Kidney glomerular epithelial cell (primary cell): ENCODE measurements around the gene SUPT16H.
"Not testable (repeated sequence)": the region's sequence is repeated elsewhere in the genome, so short reads cannot be mapped to it uniquely, and the experiment has no call there.

Experiments used
- DNase-seq: peaks from one replicate; lab custom pipeline; 2025; lab: John Stamatoyannopoulos, UW

SUPT16H gene

DNA sequence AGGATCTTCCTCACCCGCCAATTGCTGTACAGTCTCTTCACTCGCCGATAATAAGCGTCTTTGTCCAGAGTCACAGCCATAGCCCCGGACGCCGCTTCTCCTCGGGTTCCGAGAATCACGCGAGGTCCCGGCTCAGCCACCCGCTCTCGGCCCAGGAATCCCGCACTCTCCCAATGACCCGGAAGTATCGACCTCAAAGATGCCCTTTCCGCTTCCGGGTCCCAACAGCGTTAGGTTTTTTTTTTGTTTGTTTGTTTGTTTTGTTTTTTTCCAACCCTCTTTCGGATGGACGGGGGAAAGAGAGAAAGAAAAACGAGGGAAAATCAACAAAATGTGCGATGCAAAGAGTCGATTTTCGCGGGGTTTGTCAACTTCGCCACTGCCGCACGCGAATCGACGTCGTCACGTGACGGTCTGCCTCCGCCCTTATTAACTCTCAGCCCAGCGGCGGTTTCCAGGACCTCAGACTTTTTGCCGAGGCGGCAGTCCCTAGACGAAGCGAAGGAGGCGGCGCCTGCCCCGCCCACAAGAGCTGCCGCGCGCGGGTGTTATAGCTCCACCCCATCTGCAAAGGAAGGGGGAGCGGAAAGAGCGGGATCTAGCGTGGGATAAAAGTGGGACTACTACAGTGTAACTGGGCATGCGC lies at the start of gene SUPT16H:
TSS of gene SUPT16H (minus strand) at position 172 of the 646 bp plus-strand sequence. CDS start at position 80, 92 bp downstream.
- DNase-seq = peak; percentile 92

DNA sequence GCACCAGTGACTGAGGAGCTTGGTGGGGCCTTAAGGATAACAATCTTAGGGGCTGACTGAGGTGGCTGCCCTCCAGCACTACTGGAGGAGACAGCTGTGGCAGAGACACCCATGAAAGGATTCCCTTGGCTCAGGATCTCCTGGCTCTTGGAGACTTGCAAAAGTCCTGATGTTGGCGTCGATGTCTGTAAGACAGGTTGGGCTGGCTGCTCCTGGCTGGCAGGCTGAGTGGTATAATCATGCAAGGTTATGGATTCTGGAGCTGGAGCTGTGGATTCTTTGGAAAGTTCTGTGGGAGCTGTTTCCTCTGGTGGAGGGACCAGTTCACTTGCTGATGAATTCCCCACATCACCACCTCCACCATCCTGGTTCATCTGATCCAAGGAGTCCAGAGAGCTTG lies 47.3 kb upstream of the SUPT16H start:
- no peak for DNase-seq

DNA sequence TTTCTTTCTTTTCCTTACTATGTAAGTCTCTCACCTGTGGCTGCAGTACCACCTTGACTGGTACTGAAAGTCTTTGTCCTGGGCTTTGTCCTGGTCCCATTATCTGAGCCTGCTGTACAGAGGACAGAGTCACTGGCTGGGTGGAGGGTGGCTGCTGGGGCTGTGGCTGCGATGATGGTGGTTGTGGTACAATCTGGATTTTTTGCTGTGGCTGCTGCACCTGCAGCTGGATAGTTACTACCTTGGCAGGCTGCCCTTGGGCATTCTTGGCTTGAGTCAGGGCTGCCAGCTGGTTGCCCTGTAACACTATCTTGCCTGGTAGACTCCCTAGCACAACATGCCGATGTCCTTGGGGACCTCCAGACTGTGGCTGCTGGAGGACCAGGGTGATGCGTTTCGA lies 45.1 kb upstream of the SUPT16H start:
- DNase-seq = no peak

DNA sequence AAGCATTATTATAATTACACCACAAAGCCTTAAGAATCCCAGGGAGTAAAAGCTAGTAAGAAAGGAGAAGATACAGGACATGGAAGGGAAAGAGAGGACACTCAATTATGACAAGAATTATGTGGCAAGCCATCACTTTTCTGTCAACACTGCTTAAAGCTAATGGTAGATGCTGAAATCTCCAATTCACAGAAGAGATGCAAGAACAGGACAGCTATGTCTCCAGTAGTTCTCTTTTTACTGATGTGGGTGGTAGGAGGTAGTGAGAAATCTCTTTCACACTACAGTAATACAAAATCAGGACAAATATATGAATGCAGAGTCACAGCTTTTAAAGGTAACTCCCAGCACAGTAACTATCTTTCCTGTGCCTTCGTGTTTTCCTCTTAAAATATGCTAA lies 42.9 kb upstream of the SUPT16H start:
- DNase-seq = no peak

DNA sequence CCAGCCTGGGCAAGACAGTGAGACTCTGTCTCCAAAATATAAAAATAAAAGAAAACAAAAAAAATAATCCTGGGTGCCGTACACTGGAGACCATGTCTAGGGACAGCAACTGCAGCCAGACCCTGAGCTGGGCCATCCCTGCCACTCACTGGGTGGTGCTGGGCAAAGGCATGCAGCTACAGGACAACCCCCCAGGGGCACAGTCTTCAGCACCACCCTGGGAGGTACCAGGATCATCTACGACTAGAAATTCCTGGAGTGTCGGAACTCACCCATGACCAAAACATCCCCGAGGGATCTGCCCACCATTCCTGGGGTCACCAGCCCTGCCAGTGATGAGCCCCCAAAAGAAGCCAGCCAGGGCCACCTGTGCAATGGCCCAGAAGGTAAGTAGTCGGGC lies 35.7 kb upstream of the SUPT16H start:
- no peak for DNase-seq

DNA sequence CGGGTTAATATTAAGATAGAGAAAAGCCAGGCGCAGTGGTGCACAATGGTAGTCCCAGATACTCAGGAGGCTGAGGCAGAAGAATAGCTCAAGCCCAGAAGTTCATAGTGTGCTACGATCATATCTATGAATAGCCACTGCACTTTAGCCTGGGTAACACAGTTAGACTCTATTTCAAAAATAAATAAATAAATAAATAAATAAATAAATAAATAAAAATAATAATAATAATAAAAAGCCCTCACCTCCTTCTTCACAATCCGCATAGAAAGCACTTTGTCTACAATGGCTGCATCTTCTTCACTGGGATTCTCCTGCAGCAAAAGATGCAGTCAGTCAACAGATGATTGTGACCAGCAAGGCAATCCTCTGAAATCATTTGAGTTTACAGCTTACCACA lies 31.5 kb upstream of the SUPT16H start:
- no peak for DNase-seq

DNA sequence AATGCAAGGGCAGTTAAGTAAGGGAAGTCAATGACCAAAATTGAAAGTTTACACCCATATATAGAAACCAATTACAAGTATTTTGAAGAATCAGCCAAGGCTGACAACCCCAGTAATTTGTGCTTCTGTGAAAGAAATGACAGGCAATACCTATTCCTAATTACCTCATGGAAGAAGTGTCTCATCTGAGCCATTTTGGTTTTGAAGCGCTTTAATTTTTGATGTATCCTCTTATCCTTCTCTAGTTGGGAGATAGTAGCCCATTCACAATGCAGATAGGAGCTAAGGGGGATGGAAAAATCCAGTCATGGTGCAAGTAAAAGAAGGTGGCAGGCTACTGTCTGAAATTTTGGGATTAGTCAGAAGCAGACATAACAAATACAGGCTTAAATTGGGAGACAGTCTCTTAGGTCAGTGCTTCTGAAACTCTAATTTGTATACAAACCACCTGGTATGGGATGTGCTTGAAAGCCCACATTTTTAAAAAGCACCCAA lies 30.4 kb upstream of the SUPT16H start:
- no peak for DNase-seq

DNA sequence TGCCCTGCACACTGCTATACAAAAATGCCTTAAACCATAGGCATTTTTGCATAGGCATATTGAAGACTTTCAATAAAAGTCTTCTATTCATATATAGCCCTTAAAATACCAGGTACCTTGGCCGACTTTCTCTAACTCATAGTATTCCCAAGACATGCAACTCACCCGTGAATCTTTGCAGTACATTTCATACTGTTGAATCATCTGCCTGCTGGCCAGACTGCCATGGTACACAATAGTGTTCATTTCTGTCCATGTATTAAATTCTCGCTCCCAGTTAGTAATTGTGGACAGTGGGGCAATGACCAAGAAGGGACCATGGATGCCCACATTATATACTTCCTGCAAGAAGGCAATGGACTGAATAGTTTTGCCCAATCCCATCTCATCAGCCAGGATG lies 24.3 kb upstream of the SUPT16H start:
- no peak for DNase-seq

DNA sequence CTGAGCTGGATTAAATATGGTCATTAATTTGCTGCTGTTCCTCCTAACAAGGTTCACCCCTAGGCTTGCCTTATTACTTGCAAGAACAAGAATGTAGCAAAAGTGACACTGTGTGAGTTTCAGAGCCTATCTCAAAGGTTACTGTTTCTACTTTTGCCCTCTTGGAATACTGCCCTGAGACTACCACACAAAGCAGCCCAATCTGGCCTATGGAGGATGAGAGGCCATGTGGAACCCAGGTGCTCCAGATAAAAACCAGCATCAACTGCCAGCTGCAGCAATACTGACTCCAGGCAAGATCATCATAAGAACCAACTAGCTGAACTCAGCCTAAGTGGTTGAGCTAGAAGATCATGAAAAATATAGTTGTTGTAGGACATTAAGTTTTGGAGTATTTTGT lies 22.4 kb upstream of the SUPT16H start:
- DNase-seq = no peak

DNA sequence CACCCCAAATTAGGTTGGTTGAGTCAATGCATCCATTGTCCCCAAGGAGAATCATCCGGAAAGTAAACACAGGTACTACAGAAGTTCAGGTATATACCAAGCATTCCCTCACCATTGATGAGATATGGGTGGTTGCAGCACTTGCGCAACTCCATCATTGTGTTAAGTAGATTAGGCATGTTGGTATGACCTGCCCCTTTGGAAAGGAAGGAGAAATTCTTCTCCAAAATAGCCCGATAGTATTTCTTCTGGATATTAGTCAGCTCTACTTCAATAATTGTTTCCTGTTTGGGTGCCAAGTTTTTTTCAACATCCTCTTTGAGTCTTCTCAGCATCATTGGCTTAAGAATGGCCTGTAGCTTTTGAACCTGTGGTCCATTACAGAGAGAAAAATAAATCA lies 21.3 kb upstream of the SUPT16H start:
- no peak for DNase-seq

DNA sequence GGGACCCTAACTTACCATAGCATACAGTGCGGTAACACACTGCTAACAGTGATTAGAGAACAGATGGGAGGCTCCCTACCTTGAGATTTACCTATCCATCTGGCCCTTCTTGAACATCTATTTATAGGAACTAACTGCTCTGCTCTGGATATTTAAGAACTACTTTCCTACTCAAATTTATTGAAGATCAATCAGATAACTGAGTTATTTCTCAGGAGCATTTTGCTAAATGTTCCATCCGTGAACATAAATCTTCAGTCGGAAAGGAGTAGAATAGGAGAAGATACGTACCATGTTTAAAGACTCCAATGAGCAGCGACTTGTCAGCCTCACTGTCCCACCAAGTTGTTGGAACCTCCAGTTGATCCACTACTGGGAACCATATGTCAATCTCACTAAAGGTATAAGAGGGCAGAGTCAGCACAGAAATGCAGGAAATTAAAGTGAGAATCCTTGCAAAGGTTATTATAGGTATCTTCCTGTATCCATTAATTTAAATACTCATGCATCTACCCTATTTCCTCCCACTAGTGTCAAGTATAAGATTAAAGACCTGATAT lies 15.6 kb upstream of the SUPT16H start:
- DNase-seq = no peak

DNA sequence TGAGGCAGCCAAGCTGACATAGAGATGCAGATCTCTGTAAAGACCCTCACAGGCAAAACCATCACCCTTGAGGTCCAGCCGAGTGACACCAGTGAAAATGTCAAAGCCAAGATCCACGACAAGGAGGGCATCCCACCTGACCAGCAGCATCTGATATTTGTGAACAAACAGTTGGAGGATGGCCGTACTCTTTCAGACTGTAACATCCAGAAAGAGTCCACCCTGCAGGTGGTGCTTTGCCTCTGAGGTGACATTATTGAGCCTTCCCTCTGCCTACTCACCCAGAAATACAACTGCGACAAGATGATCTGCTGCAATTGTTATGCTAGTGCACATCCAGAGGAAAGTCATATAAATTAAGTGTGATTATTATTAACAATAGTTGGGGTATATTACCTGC lies 15.1 kb upstream of the SUPT16H start:
- DNase-seq = no peak

DNA sequence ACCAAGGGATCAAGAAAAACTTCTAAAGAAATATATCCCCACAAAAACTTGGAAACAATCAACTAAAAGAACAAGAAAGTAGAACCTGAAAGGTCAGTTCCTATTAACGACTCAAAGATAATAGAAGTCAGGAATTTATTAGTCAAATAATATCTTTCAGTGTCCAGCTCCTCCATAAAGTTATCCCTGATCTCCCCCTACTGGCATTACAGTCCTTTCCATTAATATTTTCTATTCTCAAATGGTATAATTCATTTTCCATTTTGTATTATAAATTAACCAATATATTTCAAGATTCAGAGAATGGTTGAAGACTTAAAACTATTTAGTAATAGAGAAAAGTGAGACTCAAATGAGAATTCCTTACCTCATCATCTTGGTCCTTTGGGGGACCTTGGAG lies 11.6 kb upstream of the SUPT16H start:
- no peak for DNase-seq

DNA sequence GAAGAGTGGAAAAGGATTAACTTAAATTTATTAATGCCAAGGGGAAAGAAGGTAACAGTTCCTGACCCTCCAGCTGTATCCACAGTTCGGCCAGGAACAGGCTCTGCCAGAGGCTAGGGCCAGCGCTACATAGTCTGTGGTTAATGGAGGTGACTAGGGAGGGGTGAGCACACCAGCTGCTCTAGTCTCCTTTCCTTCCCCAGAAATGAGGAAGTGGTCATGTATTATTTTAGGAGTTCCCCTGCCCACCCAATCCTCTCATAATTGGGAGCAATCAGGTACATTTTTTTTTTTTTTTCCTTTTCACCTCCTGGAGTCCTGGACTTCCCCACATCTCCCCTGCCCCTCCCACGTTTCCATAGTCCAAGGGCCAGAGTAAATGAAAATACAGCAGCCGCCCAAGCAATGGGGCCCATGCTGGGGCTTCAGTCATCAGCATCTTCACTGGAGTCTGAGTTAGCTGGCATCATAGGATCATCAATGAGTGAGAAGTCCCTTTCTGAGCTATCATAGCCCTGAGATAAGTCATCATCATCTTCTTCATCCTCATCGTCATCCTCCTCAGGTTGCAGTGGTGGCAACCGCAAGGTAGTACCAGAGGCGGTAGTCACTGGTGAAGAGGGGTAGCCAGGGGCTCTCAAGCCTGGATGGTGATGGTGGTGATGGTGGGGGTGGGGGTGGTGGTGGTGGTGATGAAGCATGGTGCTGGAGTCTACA lies 1.5 kb upstream of the SUPT16H start:
- DNase-seq = no peak

DNA sequence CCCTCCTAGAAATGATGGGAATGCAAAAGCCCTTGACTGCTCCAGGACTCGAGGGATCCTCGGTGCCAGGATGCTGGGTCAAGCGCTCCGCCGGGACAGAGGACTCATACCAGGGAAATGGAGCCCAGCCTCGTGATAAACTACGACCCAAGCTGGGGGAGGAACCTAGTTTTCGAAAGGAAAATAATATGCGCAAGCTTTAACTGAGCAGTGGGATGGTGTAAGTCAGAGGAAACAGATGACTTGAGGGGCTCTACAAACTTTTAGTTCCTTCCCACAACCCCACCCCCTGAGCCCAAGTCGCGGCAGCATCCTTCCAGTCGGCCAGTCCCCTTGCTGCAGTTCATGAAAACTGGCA lies 654 bp upstream of the SUPT16H start:
- DNase-seq = no peak

DNA sequence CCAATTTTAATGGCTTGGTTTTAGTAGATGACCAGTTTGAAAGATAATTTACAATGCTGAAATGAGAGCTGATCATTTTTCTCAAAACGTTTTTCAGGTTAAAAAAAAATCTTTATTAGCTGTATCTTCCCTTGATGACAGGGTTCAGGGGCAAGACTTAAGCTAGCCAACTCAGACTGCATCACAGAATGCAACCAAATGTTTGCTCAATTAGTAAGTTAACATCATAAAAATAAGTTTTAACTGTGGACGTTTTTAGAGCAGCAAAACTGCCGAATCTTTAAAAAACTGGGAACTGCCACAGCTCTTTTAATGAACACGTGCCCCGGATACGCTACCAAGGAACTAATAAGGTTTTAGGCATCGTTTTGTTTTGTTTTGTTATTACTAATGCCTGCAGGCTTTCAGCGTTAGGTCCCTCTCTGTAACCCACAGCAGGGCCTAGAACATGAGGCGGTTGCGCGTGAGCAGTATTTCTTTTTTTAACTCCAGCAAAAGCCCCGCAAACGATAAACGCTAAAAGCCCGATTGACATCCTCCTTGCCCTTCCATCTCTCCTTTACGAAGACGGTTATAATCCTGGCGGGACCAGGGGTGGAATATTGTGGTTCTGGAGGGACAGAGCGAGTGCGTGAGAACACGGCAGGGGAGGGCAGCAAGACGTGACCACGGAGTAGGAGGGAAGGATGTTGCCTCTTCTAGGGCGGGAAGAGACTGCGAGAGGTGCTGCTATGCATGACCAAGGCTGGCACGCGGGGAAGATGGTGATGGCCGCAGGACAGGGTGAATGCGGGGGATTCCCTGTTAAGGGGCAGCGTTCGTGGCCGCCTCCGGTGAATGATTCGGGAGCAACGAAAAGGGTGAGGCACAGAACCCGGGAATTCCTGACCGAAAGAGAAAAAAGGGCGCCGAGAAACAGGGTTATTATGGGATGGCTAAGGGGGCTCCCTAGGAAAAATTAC lies 652 bp downstream of the SUPT16H start:
- peak; percentile 38 for DNase-seq

DNA sequence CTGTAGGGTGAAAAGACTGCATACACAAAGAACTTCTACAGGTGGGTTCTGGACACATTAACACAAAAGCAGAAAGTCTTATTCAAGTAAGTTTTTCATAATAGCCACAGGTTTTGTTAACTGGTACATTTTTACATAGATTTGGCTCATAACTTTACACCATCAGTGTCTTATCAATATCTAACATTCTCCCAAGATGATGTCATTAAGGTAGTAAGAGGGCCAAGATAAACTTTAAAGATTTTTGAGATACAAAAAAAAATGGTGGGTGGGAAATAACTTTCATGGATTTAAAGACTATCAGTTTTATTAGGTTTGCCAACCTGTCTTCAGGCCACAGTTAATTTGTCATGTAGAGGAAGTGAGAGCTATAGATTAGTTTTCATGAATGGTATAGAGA lies 1.7 kb downstream of the SUPT16H start:
- DNase-seq = peak; percentile 49

DNA sequence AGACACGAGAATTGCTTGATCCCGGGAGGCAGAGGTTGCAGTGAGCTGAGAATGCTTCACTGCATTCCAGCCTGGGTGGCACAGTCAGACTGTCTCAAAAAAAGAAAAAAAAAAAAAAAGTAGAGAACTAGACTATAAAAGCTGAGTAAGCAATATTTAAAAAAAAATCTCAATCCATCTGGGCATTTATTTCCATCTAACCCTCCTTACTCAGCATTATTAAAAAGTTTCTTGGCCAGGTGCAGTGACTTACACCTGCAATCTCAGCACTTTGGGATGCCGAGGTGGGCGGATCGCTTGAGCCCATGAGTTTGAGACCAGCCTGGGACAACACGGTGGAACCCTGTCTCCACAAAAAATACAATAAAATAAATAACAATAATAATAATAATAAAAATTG lies 4.5 kb downstream of the SUPT16H start:
- DNase-seq = no peak

DNA sequence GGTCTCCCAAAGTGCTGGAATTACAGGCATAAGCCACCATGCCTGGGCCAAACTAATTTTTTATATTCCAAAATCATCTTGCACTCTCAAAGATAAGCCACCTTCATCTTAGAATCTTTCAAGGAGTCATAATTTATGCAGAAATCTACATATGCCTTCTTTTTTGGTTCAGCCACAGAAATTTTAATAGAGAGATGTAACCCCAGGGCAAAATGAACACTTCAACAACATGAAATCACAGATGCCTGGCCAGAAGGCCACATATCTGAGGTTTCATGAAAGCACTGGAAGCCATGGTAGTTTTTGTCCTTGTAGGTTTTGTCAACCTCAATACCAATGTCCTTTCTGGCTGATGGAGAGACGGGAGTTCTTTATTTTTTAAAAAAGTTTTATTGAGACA lies 9.8 kb downstream of the SUPT16H start:
- DNase-seq = no peak

DNA sequence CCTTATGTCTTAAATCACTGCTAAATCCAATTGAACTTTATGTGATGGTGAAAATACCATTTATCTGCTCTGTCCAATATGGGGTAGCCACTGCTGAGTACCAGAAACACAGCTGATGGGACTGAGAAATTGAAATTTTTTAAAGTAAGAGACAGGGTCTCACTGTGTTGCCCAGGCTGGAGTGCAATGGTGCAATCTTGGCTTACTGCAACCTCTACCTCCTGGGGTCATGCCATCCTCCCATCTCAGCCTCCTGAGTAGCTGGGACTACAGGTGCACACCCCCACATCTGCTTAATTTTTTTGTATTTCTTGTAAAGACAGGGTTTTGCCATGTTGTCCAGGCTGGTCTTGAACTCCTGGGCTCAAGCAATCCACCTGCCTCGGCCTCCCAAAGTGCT lies 11.0 kb downstream of the SUPT16H start:
- DNase-seq = not testable (repeated sequence)

DNA sequence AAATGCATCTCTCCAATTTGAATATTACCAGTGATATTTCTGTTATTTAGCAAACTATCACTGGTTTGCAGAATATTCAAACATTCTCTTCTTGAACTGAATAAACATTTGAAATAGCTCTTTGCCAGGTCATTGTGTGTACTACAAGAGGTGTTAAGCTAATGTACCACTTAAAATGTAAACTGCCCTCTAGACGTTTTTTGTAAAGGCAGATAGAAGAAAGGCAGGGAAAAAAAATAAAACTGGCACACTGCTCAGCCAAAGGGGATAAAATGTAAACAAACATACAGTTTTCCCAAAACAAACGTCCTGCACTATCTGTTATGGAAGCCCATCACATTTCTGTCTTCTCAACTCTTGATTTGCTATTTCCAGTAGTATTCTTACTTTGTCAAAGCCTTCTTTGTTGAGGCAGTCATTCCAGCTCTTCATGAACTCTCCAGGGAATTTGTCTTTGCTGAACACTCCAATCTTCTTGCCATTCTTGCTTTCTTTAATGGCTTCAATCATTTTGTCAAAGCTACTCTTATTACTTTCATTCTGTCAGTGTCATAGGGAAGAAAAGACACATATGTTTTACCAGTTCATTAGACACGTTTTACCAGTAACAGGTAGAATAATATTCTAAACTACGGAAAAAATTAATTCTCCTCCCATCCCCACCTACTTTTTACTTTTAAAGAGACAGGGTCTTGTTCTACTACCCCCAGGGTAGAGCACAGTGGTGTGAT lies 13.7 kb downstream of the SUPT16H start:
- no peak for DNase-seq
